IMR-90 (cell line): ENCODE measurements around the gene CHN2. TPM values are rescaled to one million over a fixed set of nuclear protein-coding genes. Genes with fewer than 3 reads are reported as not detected.

ENCODE experiments used
- ATAC-seq: fragments of 200-7000 bp; cut with Tn5 transposase; 2 replicates; pipeline ENCODE4 v1.9.1; 2020; ENCODE audit warnings: low read depth, mild to moderate bottlenecking, moderate library complexity
- BruUV-seq: library from RNA; stranded (reverse); fragments of 400-500 nt; replicated peaks from 2 replicates; lab custom pipeline; 2021; lab: Mats Ljungman, UMichigan
- CTCF ChIA-PET: fragments of 300-600 bp; formaldehyde crosslinking; extraction: SDS; loops from one replicate; lab custom pipeline; 2021; ENCODE audit warnings: antibody characterized with exemption; lab: Yijun Ruan, JAX
- POLR2A ChIA-PET: fragments of 300-600 bp; sonication (Branson Sonifier 250); formaldehyde crosslinking; loops from one replicate; lab custom pipeline; 2022; ENCODE audit warnings: antibody characterized with exemption; ENCODE audit not compliant: unreplicated experiment; lab: Charles Lee
- DNase-seq: peaks from one replicate; pipeline ENCODE4 v3.0.0; 2013
- H2AFZ ChIP-seq: replicated peaks from 2 replicates; pipeline ENCODE3; 2013; ENCODE audit warnings: low read length, mild to moderate bottlenecking; ENCODE audit not compliant: poor library complexity
- H2AK5ac ChIP-seq: 2 replicates; pipeline ENCODE4 v1.6.1; 2013; ENCODE audit warnings: low read depth, low read length, inconsistent platforms
- H2AK9ac ChIP-seq: replicated peaks from 2 replicates; pipeline ENCODE3; 2013; ENCODE audit warnings: mild to moderate bottlenecking, low read depth, low read length, moderate library complexity; ENCODE audit not compliant: poor library complexity
- H2BK120ac ChIP-seq: 2 replicates; pipeline ENCODE4 v1.6.1; 2013; ENCODE audit warnings: low read depth, low read length, inconsistent platforms
- H2BK15ac ChIP-seq: 3 replicates; pipeline ENCODE4 v1.6.1; 2013; ENCODE audit warnings: low read depth, low read length, inconsistent platforms
- H2BK20ac ChIP-seq: 2 replicates; pipeline ENCODE4 v1.6.1; 2013; ENCODE audit warnings: low read depth, mild to moderate bottlenecking, inconsistent platforms, low read length, moderate library complexity
- H2BK5ac ChIP-seq: 2 replicates; pipeline ENCODE4 v1.6.1; 2013; ENCODE audit warnings: mild to moderate bottlenecking, low read depth, low read length, inconsistent platforms; ENCODE audit not compliant: poor library complexity, severe bottlenecking
- H3K14ac ChIP-seq: replicated peaks from 2 replicates; pipeline ENCODE4 v1.6.1; 2013; ENCODE audit warnings: low read depth, low read length, inconsistent platforms
- H3K18ac ChIP-seq: 2 replicates; pipeline ENCODE4 v1.6.1; 2013; ENCODE audit warnings: low read depth, low read length, control low read depth
- H3K23ac ChIP-seq: 2 replicates; pipeline ENCODE4 v1.6.1; 2013; ENCODE audit warnings: low read depth, low read length, inconsistent platforms
- H3K27ac ChIP-seq: 2 replicates; pipeline ENCODE4 v1.5.1; 2013; ENCODE audit warnings: mild to moderate bottlenecking, control low read depth, low read length; ENCODE audit not compliant: insufficient read depth
- H3K27me3 ChIP-seq: 2 replicates; pipeline ENCODE4 v1.6.1; 2013; ENCODE audit warnings: low read length; ENCODE audit not compliant: control insufficient read depth, insufficient read depth
- H3K36me3 ChIP-seq: 2 replicates; pipeline ENCODE4 v1.6.1; 2013; ENCODE audit warnings: low read length, mixed read lengths; ENCODE audit not compliant: control insufficient read depth, insufficient read depth
- H3K4ac ChIP-seq: 2 replicates; pipeline ENCODE4 v1.6.1; 2013; ENCODE audit warnings: low read depth, low read length, inconsistent platforms
- H3K4me1 ChIP-seq: 2 replicates; pipeline ENCODE4 v1.6.1; 2013; ENCODE audit warnings: low read length, mixed read lengths; ENCODE audit not compliant: control insufficient read depth, insufficient read depth
- H3K4me2 ChIP-seq: 2 replicates; pipeline ENCODE4 v1.6.1; 2013; ENCODE audit warnings: low read depth, mild to moderate bottlenecking, control low read depth, low read length, moderate library complexity
- H3K4me3 ChIP-seq: 2 replicates; pipeline ENCODE4 v1.5.1; 2013; ENCODE audit warnings: low read depth, mild to moderate bottlenecking, control low read depth, low read length, moderate library complexity; ENCODE audit not compliant: insufficient read depth
- H3K56ac ChIP-seq: 2 replicates; pipeline ENCODE4 v1.6.1; 2013; ENCODE audit warnings: low read length, inconsistent platforms; ENCODE audit not compliant: insufficient read depth; ENCODE audit errors: extremely low read depth
- H3K79me1 ChIP-seq, 2 experiments: 2 replicates each; pipeline ENCODE4 v1.6.1; 2013; ENCODE audit warnings: low read length in 2 of 2, inconsistent platforms in 1 of 2, low read depth in 1 of 2
- H3K9ac ChIP-seq: 2 replicates; pipeline ENCODE4 v1.6.1; 2013; ENCODE audit warnings: low read depth, low read length, control low read depth
- H3K9me1 ChIP-seq: 2 replicates; pipeline ENCODE4 v1.6.1; 2013; ENCODE audit warnings: low read length, inconsistent platforms; ENCODE audit not compliant: insufficient read depth
- H3K9me3 ChIP-seq: 2 replicates; pipeline ENCODE4 v1.6.1; 2013; ENCODE audit warnings: low read length; ENCODE audit not compliant: control insufficient read depth, insufficient read depth
- H4K20me1 ChIP-seq: 2 replicates; pipeline ENCODE4 v1.6.1; 2013; ENCODE audit warnings: low read length, inconsistent platforms; ENCODE audit not compliant: insufficient read depth
- H4K5ac ChIP-seq: 2 replicates; pipeline ENCODE4 v1.6.1; 2013; ENCODE audit warnings: mild to moderate bottlenecking, low read depth, low read length, control low read depth
- H4K8ac ChIP-seq, 2 experiments: 2 replicates each; pipeline ENCODE4 v1.6.1; 2013; ENCODE audit warnings: low read depth in 2 of 2, low read length in 2 of 2, control low read depth in 1 of 2, inconsistent platforms in 1 of 2
- H4K91ac ChIP-seq: 2 replicates; pipeline ENCODE4 v1.6.1; 2013; ENCODE audit warnings: low read depth, low read length, inconsistent platforms; ENCODE audit not compliant: insufficient read depth
- CEBPB ChIP-seq: IDR thresholded peaks from 2 replicates; pipeline ENCODE4 v1.6.1; 2012; ENCODE audit warnings: low read depth, low read length, improper control_type of control experiment
- CHD1 ChIP-seq: IDR thresholded peaks from 2 replicates; pipeline ENCODE4 v1.6.1; 2012; ENCODE audit warnings: low read depth, low read length, improper control_type of control experiment
- FOS ChIP-seq: fragments of 150-350 bp; IDR thresholded peaks from 2 replicates; pipeline ENCODE4 v1.6.1; 2016; ENCODE audit warnings: low read depth, low read length
- MAFK ChIP-seq: IDR thresholded peaks from 2 replicates; pipeline ENCODE4 v1.6.1; 2012; ENCODE audit warnings: low read depth, low read length, improper control_type of control experiment
- MAZ ChIP-seq: IDR thresholded peaks from 2 replicates; pipeline ENCODE4 v1.6.1; 2012; ENCODE audit warnings: low read depth, mild to moderate bottlenecking, low read length, improper control_type of control experiment, moderate library complexity, borderline replicate concordance
- MXI1 ChIP-seq: IDR thresholded peaks from 2 replicates; pipeline ENCODE4 v1.6.1; 2012; ENCODE audit warnings: low read depth, mild to moderate bottlenecking, low read length, moderate library complexity, borderline replicate concordance
- NFE2L2 ChIP-seq: fragments of 150-350 bp; IDR thresholded peaks from 2 replicates; pipeline ENCODE4 v1.6.1; 2016; ENCODE audit warnings: low read depth, mild to moderate bottlenecking, low read length
- POLR2A ChIP-seq: IDR thresholded peaks from 2 replicates; pipeline ENCODE4 v1.6.1; 2012; ENCODE audit warnings: mild to moderate bottlenecking, low read depth, low read length
- RAD21 ChIP-seq: IDR thresholded peaks from 2 replicates; pipeline ENCODE4 v1.6.1; 2012; ENCODE audit warnings: low read length, improper control_type of control experiment
- RCOR1 ChIP-seq: IDR thresholded peaks from 2 replicates; pipeline ENCODE4 v1.6.1; 2012; ENCODE audit warnings: mild to moderate bottlenecking, low read length, improper control_type of control experiment; ENCODE audit not compliant: insufficient replicate concordance
- RFX5 ChIP-seq: IDR thresholded peaks from 2 replicates; pipeline ENCODE4 v1.8.0; 2012; ENCODE audit warnings: low read depth, mild to moderate bottlenecking, low read length, moderate library complexity
- SMC3 ChIP-seq: fragments of 150-350 bp; IDR thresholded peaks from 2 replicates; pipeline ENCODE4 v1.6.1; 2016; ENCODE audit warnings: low read depth, mild to moderate bottlenecking, antibody characterized with exemption, low read length, moderate library complexity
- whole genome bisulfite sequencing, 2 experiments: methylation state at CpG; one replicate each; pipeline versions ENCODE4 v1.1.5 to v1.1.7; 2013; ENCODE audit warnings: missing lambda C conversion rate in 2 of 2; ENCODE audit not compliant: insufficient read length in 1 of 2; ENCODE audit errors: extremely low coverage in 2 of 2; 5-methylcytosine and 5-hydroxymethylcytosine counted together
- dilution Hi-C: fragments of 300-500 bp; cut with HindIII; formaldehyde crosslinking; loops from one replicate; pipeline ENCODE4 v1.14.3; 2018; ENCODE audit warnings: low sequenced_read_pairs; ENCODE audit not compliant: unreplicated experiment
- in situ Hi-C: fragments of 300-500 bp; cut with MboI; formaldehyde crosslinking; loops from 3 replicates; pipeline ENCODE4 v1.14.3; 2019; ENCODE audit warnings: low sequenced_read_pairs, inconsistent platforms, mixed read lengths
- intact Hi-C: fragments of 100-400 bp; cut with micrococcal nuclease; formaldehyde crosslinking; loops from 2 replicates; pipeline ENCODE4 v1.10.0; 2022
- polyA plus RNA-seq, 3 experiments: library from polyadenylated mRNA; depleted of rRNA; stranded (reverse); fragments of >200 nt; gene quantifications; 2 replicates each; pipeline ENCODE4 v1.2.3, GENCODE V29; 2012; ENCODE audit warnings: low replicate concordance in 1 of 3
- total RNA-seq: library from RNA; depleted of rRNA; stranded (reverse); fragments of >200 nt; gene quantifications from 2 replicates; pipeline ENCODE4 v1.2.3, GENCODE V29; 2012
- TF ChIP-seq, protein P1 (sequence below): fragments of 150-350 bp; IDR thresholded peaks from 2 replicates; pipeline ENCODE4 v1.6.1; 2017; ENCODE audit warnings: mild to moderate bottlenecking, antibody characterized with exemption, low read length, low read depth
- TF ChIP-seq, protein P2 (sequence below): conservative IDR thresholded peaks from 2 replicates; pipeline ENCODE4 v1.5.1; 2012; ENCODE audit warnings: mild to moderate bottlenecking, low read depth, low read length, improper control_type of control experiment
- TF ChIP-seq, protein P3 (sequence below): fragments of 150-350 bp; IDR thresholded peaks from 2 replicates; pipeline ENCODE4 v1.6.1; 2016; ENCODE audit warnings: low read depth, mild to moderate bottlenecking, low read length, moderate library complexity, borderline replicate concordance

The CHN2 gene
- total and polyA plus RNA-seq, 2 of the 4 experiments (the other 2 are of a cell fraction): not detected

DNA sequence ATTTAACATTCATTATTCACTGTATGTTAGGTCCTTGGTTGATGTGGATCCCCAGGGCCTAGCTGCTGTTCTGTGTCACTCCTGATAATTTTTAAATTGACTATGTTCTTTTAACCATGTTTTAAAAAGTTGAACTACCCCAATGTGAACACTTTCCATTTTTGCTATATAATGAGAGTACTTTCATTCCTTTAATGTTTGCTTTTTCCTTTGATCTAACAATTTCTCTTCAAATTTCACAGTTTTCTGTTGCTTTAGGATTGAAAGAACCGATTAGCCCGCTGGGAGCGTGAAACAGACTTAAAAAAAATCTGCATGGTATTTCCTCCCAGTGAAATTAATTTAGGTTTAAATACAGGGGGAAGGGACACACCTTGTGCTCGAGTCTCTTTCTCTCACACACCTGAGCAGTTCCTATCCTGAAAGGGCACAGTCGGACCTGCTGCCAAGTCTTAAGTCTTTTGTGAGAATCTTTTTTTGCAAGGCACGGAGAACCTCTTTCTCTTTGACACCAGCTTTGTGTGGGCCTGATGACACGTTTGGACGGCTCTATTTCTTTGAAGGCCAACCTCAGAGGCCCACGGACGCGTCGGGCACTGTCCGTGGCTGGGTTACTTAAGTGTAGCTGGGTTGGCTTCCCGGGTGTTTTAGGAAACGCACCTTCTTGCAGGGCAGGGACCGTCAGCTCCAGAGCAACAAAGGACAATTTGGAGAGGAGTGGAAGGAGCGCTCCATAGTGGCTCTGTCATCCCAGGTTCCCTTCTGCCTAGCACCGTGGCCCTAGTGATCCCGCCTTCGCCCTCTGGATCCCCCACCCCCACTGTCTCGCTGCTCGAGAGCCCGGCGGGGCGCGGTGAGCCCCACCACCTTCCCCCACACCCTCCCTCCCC is 1.0 kb upstream of the CHN2 start:
- in situ Hi-C loops (no loop called here), dilution Hi-C loops (no loop called here), intact Hi-C loops (no loop called here)
- Histone ChIP-seq H3K56ac (no peak overlapping the region), H3K14ac (no peak overlapping the region), H3K4me2 (no peak overlapping the region), H2BK5ac (no peak overlapping the region), H4K20me1 (no peaks in the 10 kb centered on the region; the same call in 1 of the 2 replicates), H3K27ac (no peak overlapping the region), H2BK20ac (no peak overlapping the region), H2BK120ac (no peak overlapping the region), H3K23ac (no peak overlapping the region), H4K5ac (no peak overlapping the region), H3K27me3 (peaks cover 32% of the 10 kb centered on the region), H3K4me3 (no peak overlapping the region), H4K91ac (no peak overlapping the region), H2AFZ (no peak overlapping the region), H3K4ac (no peak overlapping the region), H3K9ac (no peak overlapping the region), H2AK5ac (no peak overlapping the region), H3K9me1 (no peaks in the 10 kb centered on the region), H2BK15ac (no peak overlapping the region), H3K36me3 (no peaks in the 10 kb centered on the region), H3K9me3 (no peaks in the 10 kb centered on the region), H3K18ac (no peak overlapping the region), H3K79me1 (no peaks in the 10 kb centered on the region), H4K8ac (no peak overlapping the region), H3K4me1 (no peaks in the 10 kb centered on the region), H2AK9ac (no peak overlapping the region)
- DNase-seq (no peak), ATAC-seq (no peak)
- CTCF ChIA-PET: no interaction called here
- BruUV-seq: no TSS peak
- POLR2A ChIA-PET: no interaction called here
- 30% methylated on average over 4 of the region's 26 CpGs; no CpG with 5 or more reads in 1 of the 2 experiments for WGBS, 2 experiments
- TF ChIP-seq FOS (no peak), MAFK (no peak), RCOR1 (no peak), POLR2A (no peak), SMC3 (no peak), RFX5 (no peak), MAZ (no peak), RAD21 (no peak), CHD1 (no peak), MXI1 (no peak), NFE2L2 (no peak), CEBPB (no peak)
- TF ChIP-seq, protein P1, sequence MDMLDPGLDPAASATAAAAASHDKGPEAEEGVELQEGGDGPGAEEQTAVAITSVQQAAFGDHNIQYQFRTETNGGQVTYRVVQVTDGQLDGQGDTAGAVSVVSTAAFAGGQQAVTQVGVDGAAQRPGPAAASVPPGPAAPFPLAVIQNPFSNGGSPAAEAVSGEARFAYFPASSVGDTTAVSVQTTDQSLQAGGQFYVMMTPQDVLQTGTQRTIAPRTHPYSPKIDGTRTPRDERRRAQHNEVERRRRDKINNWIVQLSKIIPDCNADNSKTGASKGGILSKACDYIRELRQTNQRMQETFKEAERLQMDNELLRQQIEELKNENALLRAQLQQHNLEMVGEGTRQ: no peak
- TF ChIP-seq, protein P2, sequence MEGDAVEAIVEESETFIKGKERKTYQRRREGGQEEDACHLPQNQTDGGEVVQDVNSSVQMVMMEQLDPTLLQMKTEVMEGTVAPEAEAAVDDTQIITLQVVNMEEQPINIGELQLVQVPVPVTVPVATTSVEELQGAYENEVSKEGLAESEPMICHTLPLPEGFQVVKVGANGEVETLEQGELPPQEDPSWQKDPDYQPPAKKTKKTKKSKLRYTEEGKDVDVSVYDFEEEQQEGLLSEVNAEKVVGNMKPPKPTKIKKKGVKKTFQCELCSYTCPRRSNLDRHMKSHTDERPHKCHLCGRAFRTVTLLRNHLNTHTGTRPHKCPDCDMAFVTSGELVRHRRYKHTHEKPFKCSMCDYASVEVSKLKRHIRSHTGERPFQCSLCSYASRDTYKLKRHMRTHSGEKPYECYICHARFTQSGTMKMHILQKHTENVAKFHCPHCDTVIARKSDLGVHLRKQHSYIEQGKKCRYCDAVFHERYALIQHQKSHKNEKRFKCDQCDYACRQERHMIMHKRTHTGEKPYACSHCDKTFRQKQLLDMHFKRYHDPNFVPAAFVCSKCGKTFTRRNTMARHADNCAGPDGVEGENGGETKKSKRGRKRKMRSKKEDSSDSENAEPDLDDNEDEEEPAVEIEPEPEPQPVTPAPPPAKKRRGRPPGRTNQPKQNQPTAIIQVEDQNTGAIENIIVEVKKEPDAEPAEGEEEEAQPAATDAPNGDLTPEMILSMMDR: no peak
- TF ChIP-seq, protein P3, sequence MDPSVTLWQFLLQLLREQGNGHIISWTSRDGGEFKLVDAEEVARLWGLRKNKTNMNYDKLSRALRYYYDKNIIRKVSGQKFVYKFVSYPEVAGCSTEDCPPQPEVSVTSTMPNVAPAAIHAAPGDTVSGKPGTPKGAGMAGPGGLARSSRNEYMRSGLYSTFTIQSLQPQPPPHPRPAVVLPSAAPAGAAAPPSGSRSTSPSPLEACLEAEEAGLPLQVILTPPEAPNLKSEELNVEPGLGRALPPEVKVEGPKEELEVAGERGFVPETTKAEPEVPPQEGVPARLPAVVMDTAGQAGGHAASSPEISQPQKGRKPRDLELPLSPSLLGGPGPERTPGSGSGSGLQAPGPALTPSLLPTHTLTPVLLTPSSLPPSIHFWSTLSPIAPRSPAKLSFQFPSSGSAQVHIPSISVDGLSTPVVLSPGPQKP: no peak
